Activated T-cell treated with anti-CD3 and anti-CD28 coated beads for 4 hours (primary cell): ENCODE results near the gene RSPO4.
A peak's percentile ranks its signal among the peaks of the same experiment; 100 is the strongest.

ENCODE experiments used
- DNase-seq: peaks from one replicate; pipeline ENCODE4 v3.0.0-alpha.2; 2020

Gene RSPO4

DNA sequence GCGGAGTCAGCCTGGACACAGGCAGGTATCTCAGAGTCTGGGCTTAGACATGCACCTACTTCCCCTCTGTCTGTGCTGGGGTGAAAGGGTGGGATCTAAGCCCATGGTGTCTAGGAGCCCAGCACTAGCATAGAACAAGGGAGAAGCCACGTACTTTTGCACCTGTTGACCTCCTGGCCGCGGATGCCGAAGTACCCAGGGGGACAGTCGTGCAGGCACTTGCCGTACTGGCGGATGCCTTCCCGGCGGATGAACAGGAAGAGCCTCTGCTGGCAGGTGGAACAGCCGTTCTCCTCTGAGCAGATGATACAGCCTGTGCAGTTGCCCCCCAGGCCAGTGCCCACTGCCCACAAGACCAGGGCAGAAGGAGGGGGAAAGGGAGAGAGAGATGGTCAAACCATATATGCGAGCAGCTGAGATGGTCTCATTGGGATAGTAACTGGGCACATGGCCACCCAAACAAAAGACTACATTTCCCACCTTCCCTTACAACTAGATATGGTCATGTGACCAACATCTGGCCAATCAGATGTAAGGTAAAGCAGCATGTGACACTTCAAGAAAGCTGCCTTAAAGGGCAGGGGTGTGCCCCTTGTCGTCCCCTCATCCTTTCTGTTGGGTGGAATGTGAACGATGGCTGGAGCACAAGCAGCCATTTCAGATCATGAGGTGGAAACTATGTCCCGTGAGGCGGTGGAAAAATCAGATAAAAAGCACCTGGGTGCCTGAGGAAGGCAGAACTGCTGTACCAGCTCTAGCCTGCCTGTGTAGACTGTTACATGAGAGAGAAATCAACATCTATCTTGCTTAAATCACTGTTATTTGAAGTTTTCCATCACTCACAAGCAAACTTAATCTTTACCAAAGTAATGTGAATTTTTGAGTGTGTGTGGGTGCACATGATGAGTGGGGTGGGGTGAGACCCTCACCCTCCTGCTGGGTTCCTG is 34.0 kb downstream of the RSPO4 start:
- no peak for DNase-seq

DNA sequence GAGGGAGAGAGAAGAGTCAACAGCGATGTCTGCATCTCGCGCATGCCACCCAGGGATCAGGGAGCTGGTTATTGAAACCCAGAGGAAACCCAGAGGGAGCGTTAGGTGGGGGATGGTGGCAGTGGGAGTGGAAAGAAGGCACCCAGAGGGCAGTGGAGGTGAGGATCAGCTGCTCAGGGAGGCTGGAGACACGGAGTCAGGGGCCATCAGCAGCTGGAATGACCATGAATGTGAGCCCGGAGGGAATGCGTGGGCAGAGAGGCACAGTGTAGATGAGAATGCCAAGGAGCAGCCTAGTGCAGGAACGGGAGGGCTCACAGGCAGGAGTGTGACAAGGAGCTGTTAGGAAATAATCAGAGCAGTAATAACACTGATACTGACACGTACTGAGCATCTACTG is 36.2 kb downstream of the RSPO4 start:
- DNase-seq, result no peak

DNA sequence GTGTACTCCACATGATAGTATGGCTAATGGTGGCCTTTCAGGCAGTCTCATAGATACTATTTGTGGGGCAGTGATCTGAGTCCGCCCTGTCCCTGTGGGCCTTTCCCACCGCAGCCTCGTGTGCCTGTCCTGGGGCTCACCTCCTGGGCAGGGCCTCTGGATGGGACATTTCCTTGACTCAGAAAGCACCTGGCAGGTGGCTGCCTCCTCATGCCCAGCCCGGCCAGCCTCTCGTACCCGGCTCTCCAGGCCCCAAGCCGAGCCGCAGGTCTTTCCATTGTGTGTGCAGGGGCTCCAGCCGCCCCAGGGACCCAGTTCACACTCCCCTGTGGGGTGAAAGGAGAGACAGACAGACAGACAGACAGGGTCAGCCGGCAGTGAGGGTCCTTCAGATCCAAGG is 38.3 kb downstream of the RSPO4 start:
- no peak for DNase-seq

DNA sequence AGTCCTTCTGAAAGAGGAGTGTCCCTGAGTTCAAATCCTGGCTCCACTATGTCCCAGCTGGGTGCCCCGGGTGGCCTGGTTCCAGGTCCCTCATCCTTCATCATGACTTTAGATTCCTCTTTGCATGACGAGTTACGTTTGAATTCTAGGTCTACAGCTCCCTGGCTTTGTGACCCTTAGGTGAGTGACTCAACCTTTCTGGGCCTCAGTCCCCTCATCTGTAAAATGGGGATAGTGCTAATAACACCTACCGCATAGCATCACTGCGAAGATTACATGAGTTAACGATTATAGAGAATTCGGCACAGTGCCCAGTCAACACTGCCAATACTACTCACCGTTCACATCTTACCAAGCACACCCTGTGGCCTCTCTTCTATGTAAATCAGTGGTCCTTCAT is 39.4 kb downstream of the RSPO4 start:
- DNase-seq, result no peak

DNA sequence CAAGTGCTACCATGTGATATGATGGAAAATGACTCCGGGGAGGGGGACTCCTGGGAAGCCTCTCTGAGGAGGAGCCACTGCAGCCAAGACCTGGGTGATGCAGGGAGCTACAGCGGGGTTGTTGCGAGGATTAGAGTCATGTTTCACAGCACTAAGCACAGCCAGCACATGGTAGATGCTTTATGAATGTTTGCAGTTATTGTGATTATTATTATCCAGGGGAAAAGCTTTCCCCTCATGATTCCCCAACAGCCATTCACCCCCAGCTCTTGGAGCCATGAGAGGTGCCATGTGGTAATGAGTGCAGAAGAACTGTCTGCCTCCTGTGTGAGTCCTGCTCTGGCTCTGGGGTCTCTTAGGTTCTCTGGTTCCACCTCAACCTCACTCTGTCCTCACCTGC is 39.9 kb downstream of the RSPO4 start:
- no peak for DNase-seq

DNA sequence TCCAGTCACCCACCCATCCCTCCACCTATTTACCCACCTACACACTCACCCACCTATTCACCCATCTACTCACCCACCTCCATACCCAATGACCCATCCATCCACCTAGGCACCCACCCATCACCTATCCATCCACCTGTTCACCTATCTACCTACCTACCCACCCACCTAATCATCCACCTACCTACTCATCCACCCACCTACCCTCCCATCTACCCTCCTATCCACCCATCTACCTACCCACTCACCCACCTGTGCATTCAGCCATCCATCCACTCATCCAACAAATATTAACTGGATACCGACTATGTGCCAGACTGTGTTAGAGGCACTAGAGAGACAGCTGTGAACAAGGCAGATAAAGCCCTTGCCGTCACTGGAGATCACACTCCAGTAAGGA is 40.3 kb downstream of the RSPO4 start:
- no peak for DNase-seq

DNA sequence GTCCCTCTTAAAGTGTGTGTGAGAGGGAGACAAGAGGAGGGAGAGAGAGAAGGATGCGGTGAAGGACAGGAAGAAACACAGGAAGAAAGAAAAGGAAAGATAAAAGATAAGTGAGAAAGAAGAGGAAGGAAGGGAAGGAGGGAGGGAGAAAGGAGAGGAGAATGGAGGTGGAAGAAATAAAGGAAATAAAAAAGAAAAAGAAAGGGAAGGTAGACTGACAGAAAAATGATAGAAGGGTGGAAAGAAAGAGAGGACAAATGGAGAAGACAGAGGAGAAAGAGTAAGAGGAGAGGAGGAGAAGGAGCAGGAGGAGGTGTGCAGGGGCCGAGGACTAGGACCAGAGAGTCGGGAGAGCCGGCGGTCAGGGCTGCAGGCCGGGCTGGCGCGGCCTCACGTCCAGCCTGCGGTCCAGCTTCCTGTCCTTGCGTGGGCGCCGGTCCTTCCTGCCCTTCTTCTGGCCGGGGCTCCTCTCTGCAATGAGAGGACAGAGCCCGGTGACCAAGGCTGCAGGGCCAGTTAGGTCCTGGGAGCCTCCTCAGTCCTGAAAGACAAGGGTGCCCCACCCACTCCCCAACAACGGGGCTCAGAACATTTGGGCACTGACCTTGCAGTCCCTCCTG is 42.0 kb downstream of the RSPO4 start:
- DNase-seq, result no peak

DNA sequence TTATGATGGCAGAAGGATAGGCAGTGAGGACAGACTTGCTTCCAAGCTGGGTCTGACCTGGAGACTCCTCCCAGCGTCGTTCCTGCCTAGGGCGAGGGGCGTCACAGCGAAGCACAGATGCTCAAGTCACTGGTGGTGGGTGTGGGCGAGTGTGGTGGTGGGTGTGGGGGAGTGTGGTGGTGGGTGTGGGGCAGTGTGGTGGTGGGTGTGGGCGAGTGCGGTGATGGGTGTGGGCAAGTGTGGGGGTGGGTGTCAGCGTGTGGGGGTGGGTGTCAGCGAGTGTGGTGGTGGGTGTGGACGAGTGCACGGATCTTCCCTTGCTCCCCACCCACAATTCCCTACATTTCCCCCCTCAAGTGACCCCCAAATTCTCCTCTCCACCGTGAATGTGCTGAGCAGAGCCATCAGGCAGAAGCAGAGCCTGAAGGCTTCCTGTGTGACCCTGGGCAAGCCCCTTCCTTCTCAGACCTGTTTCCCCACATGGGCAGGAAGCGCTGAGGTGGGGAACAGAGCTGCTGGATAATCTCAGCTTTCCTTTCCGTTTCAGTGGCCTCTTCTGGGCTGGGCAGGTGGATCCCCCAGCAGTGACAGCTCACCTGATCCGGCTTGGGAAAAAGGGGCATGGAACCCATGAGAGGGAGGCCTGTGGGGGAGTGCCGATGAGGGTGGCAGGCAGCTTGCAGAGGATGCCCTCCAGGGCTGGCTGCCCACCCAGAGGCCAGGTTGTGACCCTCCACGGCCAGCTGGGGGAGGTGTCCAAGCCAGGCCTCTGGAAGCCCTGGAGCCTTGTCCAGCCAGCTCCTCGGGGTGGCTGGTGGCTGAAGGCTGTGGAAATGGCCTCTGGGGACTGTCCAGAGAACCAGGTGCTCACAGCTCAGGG is 42.9 kb downstream of the RSPO4 start:
- DNase-seq, result no peak

DNA sequence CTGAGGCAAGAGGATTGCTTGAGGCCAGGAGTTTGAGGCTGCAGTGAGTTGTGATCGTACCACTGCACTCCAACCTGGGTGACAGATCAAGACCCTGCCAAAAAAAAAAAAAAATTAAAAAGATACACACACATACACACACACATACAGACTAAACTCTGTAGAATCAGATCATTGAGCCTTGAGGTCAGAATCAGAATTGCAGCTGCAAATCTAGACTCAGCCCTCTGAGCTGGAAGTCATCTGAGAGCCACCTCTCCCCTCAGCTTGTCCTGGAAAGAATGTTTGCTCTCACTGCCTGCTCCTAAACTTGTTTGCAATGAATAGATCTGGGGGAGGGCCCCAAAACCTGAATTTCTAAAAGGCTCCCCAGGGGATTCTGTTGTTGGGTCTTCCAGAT is 44.6 kb downstream of the RSPO4 start:
- DNase-seq, result no peak

DNA sequence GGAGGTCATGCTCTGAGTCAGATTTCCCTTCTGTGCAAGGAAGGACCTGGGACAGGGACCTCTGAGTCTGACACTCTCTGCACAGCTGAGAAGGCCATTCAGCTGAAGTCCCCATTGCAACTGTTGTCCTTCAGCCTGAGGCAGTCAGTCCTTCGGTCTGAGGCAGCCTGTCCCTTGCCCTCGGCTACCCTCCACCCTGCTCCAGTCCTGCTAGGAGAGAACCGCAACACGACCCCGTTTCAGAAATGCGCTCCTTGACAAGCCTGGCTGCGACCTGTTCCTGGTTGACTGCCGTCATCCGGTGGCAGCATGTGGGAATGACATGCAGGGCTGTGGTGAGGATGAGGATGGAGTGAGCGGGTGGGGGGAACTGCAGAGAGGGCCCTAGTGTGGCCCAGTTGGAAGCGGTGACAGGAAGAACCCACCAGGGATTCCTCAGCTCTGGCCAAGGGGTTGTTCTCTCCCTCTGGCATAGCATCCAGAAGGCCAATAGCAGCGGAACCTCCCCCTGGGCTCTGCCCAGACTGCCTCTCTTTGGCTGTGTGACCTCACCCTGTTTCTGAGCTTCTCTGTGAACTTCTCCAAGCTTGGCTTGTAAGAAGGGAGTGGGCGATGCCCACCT is 45.7 kb downstream of the RSPO4 start:
- DNase-seq, result peak; percentile 73

DNA sequence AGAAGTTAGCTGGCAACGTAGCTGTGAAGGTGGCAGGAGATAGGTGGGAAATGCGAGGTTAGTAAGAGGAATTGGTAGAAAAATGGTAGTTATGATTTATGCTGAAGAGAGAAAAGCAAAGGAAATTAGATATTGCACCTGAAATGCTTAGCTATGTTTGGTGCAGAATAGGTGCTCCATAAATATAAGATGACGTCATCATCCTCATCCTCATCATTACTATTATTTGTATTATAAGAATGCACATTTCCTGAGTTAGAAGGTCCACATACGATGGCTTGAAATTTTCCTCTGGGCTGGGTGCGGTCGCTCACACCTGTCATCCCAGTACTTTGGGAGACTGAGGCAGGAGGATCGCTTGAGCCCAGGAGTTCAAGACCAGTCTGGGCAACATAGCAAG is 46.5 kb downstream of the RSPO4 start:
- no peak for DNase-seq

DNA sequence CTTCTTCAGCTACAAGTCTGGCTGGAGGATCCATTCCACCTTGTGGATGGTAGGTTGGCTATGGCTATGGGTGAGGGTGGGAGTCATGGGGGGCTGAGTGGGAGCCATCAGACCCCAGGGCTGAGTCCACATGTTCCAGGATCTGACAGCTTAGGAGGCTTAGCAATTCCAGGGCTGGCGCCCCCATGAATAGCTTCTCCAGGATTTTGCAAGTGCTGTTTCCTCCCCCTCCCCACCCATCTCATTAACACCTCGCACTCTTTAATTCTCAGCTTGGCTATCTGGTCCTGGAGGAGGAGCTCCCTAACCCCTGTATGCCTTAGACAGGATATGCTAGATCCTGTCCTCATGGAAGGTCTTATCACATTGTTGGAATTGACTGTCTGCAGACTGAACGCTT is 47.0 kb downstream of the RSPO4 start:
- no peak for DNase-seq

DNA sequence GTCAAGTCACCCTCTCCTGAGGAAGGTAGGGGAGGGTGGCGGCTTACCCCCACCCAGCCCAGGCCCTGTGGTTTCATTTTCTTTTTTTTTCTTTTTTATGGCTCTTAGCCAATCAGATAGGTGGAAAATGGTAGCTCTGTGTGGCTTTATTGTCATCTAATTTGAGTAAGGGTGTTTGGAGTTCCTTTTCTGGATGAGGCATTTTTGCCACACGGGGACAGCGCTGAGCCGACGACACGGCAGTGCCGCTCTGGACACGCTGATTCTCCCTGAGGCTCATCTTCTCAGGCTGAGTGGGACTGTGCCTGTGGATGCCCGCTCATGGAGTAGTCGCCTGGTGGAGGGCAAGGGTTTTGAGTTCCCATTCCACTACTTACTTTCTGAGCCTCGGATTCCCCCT is 48.4 kb downstream of the RSPO4 start:
- DNase-seq, result no peak

DNA sequence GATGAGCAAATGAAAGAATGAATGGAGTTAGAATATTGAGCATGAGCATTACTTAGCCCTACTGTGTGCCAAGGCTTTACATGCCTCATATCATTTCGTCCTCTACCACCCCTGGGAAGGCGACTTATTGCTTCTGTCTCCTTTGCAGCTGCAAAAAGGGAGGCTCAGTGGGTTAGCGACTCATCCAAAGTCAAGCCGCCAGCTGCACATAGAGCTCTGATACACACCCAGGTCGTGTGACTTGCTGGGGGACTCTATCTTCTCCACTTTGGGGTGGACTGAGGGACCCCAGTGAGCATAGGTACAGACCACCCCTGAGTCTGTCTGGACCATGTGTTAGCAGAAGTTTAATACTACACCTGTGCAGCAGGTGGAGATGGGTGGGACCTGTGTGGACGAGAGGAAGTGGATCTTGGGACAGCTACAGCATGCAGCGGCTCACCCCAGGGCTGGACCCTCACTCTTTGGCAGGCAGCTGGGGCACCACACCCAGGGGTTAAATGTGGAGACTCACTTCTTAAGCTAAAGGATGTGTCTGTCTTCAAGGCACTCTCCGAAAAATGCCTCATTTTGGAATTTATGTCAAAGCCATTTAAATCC is 49.8 kb downstream of the RSPO4 start:
- DNase-seq, result no peak

DNA sequence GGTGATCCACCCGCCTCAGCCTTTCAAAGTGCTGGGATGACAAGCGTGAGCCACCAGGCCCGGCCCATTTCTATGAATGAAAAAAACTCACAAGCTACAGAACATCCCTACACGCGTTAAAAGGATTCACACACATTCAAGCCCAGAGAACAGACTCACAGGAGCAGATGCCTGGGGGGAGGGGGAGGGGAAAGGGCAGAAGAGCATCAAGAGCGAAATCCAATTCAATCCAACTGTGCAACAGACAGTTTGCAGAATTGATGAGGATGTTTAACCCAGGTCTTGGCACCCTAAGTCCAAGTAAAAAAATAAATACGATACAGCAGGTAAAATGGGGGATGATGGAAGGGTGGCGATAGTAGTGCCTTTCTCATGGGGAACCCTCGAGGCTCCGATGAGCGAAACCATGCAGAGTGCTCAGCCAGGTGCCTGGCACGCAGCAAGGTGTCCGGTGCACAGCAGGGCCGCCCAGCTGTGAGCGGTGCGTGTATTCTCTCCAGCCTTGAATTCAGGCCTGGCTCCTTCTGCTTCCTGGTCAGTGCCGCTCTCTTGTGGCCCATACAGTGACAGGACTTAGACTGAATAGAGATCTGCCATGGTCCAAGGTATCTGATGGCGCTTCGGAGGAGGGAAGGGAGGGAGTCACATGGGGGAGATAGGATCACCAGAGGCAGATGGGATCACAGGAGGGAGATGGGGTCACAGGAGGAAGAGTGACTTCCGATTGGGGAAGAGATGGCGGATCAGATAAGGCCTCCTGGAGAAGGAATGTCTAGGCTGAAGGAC is 50.5 kb downstream of the RSPO4 start:
- no peak for DNase-seq

DNA sequence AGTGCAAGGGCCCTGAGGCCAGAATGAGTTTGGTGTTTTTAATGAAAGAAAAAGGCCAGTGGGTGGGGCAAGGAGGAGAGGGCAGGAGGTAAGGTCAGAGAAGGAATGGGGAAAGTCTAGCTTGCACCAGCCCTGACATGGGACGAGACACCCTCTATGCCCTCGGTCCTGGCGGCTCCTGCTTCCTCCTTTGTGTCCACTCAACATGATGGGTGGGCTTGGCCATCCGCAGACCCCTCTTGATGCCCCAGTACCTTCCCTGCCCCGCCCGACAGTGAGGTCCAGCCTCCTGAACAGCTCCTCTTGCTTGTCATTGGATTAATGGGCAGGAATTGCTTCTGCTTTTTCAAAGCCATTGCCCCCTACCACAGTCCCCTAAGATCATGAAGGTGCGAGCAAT is 52.4 kb downstream of the RSPO4 start:
- DNase-seq, result no peak

DNA sequence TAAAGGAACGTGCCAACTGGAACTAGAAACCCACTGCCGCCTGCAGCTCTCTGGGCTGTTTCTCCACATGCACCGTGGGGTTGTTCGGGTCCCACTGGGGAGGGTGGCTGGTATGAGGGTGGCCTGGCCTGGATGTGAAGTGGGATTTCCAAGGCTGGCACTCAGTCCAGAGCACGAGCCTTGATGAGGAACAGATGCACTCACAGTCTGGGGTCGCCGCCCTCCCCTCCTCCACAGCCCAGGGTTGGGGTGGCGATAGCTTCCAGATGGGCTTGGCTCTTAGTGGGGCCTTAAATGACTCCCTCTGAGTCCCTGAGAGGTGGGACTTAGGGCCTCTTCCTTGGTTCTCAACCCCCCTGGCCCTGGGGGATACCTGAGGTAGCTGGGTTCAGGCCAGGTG is 55.3 kb downstream of the RSPO4 start:
- no peak for DNase-seq

DNA sequence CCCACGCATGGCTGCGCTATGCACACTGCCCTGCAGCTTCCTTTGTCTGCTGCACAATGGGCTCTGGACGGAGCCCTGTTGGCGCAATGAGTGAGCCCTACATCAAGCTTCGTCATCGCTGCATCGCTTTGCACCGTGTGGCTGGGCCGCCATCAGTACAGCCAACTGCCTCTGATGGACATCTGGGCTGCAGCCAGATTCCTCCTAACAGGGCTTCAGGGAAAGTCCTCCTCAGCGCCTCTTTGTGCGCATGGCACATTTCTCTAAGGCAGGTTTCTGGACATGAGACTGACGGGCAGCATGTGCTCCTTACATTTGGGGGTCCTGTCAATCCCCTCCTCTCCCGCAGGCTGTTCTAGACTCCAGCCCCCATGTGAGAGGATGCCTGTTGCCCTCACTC is 56.3 kb downstream of the RSPO4 start:
- no peak for DNase-seq

DNA sequence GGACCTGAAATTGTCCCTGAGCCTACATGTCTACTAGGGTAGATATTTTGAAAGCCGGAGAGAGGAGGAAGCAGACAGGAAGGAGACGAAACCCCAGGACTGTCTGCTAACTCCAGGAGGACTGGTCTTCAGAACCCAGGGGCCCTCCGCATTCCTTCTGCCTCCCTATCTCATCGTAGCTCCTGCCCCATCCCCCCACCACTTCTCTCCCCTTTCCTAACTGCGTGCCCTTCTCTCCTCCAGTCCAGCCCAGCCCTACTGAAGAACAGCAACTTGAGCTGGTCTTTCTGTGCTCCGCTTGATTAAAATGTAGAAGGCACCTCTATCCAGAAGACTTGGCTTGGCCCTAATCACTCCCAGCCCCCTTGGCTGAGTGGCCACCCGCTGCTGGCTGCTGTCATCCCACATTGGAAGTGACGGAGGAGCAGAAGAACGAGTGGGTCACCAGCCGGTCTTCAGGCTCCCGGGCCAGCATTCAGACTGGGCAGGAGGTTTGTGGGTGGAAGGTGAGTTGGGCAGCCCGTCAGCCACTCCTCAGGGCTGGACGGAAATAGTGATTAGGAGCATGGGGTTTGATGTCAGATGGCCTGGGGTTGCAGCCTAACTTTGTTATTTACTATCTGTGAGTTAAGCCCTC is 57.2 kb downstream of the RSPO4 start:
- no peak for DNase-seq

DNA sequence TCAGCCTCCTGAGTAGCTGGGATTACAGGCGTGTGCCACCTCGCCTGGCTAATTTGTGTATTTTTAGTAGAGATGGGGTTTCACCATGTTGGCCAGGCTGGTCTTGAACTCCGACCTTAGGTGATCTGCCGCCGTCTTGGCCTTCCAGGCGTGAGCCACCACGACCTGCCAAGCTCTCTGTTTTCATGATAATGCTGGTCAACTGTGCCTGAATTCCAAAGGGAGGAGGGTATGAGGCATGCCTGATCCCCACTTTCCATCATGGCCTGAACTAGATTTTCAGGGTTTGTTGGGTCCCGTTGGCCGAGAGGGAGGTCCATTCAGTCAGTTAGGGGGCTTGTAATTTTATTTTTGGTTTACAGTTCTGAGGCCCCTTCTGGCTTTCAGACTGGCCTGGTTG is 58.0 kb downstream of the RSPO4 start:
- DNase-seq, result no peak

DNA sequence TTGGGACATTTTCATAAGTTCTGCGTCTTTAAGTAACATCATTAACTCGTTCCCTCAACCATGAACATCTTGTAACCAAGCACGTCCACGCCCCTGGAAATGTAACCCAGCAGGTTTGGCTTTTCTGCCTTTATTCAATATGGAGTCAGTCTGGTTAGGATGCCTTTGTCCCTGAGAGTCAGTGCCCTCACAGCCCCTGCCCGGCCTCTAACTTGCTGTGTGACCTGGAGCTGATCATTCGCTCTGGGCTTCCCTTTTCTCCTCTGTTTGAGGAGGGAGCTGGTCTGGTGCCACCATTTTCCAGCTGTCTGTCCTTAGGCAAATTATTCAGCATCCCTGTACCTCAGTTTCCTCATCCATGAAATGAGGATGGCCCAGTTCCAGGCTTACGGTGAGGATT is 59.5 kb downstream of the RSPO4 start:
- DNase-seq, result no peak
